Choroid plexus epithelial cell (primary cell): Measurements from ENCODE around the gene HNMT.

Experiments used
- DNase-seq: peaks from one replicate; pipeline ENCODE4 v3.0.0-alpha.2; 2010; ENCODE audit warnings: low read depth
- H3K4me3 ChIP-seq: 2 replicates; pipeline ENCODE4 v1.5.1; 2011; ENCODE audit warnings: low read depth, mild to moderate bottlenecking, control low read depth, low read length, moderate library complexity
- CTCF ChIP-seq: conservative IDR thresholded peaks from 2 replicates; pipeline ENCODE4 v1.5.1; 2011; ENCODE audit warnings: low read depth, mild to moderate bottlenecking, control low read depth, inconsistent platforms, low read length, moderate library complexity

HNMT gene

GRCh38 chr2:137997733-137998132, 33.5 kb downstream of the HNMT start:
- TF ChIP-seq CTCF = no peak
- no peak overlapping the region for H3K4me3 ChIP-seq
- no peak for DNase-seq

- no peak overlapping the region for H3K4me3 ChIP-seq
- no peak for DNase-seq
- TF ChIP-seq CTCF = no peak
Observed at GRCh38 chr2:137998503-137998902, 34.2 kb downstream of the HNMT start.

GRCh38 chr2:137999273-137999672, 35.0 kb downstream of the HNMT start:
- H3K4me3 ChIP-seq = no peak overlapping the region
- no peak for DNase-seq
- TF ChIP-seq CTCF = no peak

- no peak for TF ChIP-seq CTCF
- H3K4me3 ChIP-seq = no peak overlapping the region
Observed at GRCh38 chr2:138000009-138000408, 35.7 kb downstream of the HNMT start.

GRCh38 chr2:138000796-138001195, 36.5 kb downstream of the HNMT start:
- TF ChIP-seq CTCF = no peak

More at GRCh38 chr2:138000009-138000408, 35.7 kb downstream of the HNMT start:
- no peak for DNase-seq

GRCh38 chr2:138003411-138003810, 39.1 kb downstream of the HNMT start:
- no peak overlapping the region for H3K4me3 ChIP-seq
- TF ChIP-seq CTCF = no peak
- no peak for DNase-seq

More at GRCh38 chr2:138000796-138001195, 36.5 kb downstream of the HNMT start:
- DNase-seq = no peak
- H3K4me3 ChIP-seq = no peak overlapping the region

GRCh38 chr2:138007431-138007830, 43.2 kb downstream of the HNMT start:
- no peak for DNase-seq
- no peak for TF ChIP-seq CTCF
- no peak overlapping the region for H3K4me3 ChIP-seq
